NCI-H69 (cell line): Measurements from ENCODE around the gene KNCN.

Experiments
- DNase-seq: peaks from one replicate; lab custom pipeline; 2025; lab: John Stamatoyannopoulos, UW

The KNCN gene

GRCh38 chr1:46497665-46498064 is 53.8 kb downstream of the KNCN start:
- no peak for DNase-seq

- no peak for DNase-seq
Measured at GRCh38 chr1:46497020-46497419, 54.4 kb downstream of the KNCN start.

- no peak for DNase-seq
Measured at GRCh38 chr1:46496505-46496904, 54.9 kb downstream of the KNCN start.

GRCh38 chr1:46495778-46496177 is 55.7 kb downstream of the KNCN start:
- DNase-seq = no peak
